Psoas muscle (tissue), 8 donors: ENCODE measurements around the gene DDX39B. TPM values are rescaled to one million over a fixed set of nuclear protein-coding genes. Genes with fewer than 3 reads are reported as not detected.

Experiments
- ATAC-seq, 4 donors: fragments of 200-7000 bp; cut with Tn5 transposase; one replicate each; pipeline ENCODE4 v1.9.1; 2020; ENCODE audit warnings: moderate library complexity in 3 of 4, mild to moderate bottlenecking in 2 of 4
- DNase-seq, 2 donors: peaks; one replicate each; pipeline ENCODE4 v3.0.0-alpha.2; 2020
- H3K27ac ChIP-seq: fragments of 200-600 bp; one replicate; pipeline ENCODE4 v1.8.0; 2022
- H3K27me3 ChIP-seq, 3 donors: fragments of 200-600 bp in 1 of 3; one replicate each; pipeline versions ENCODE4 v1.6.1 to v1.8.0; 2013 to 2022; ENCODE audit warnings: low read length in 2 of 3, mild to moderate bottlenecking in 2 of 3, moderate library complexity in 1 of 3; ENCODE audit not compliant: insufficient read depth in 3 of 3
- H3K36me3 ChIP-seq, 2 donors: fragments of 200-600 bp in 1 of 2; one replicate each; pipeline versions ENCODE4 v1.6.1 to v1.8.0; 2013 to 2022; ENCODE audit warnings: low read depth in 1 of 2, mild to moderate bottlenecking in 1 of 2, moderate library complexity in 1 of 2; ENCODE audit not compliant: insufficient read depth in 1 of 2
- H3K4me1 ChIP-seq: fragments of 200-600 bp; one replicate; pipeline ENCODE4 v1.8.0; 2022
- H3K4me3 ChIP-seq: fragments of 200-600 bp; one replicate; pipeline ENCODE4 v1.8.0; 2022; ENCODE audit warnings: mild to moderate bottlenecking
- H3K9me3 ChIP-seq: fragments of 200-600 bp; one replicate; pipeline ENCODE4 v1.8.0; 2022
- CTCF ChIP-seq: fragments of 200-600 bp; IDR thresholded peaks from one replicate; pipeline ENCODE4 v1.8.0; 2022; ENCODE audit warnings: antibody characterized with exemption
- WGBS, 3 donors: extraction: QIAGEN DNeasy Blood & Tissue Kit; methylation state at CpG; one replicate each; pipeline versions ENCODE4 v1.1.6 to v1.1.7; 2013; 5-methylcytosine and 5-hydroxymethylcytosine counted together
- intact Hi-C, 2 donors: fragments of 100-400 bp; cut with DNase I; formaldehyde crosslinking; loops; one replicate each; pipeline versions ENCODE4 v1.11.0 to v1.14.2; 2022
- polyA plus RNA-seq, 3 donors: library from polyadenylated mRNA; stranded (reverse); fragments of 200-250 nt; gene quantifications; one replicate each; pipeline ENCODE4 v1.2.3, GENCODE V29; 2013
- total RNA-seq, 4 donors: library from RNA; stranded (reverse); fragmentation: NEBNext Ultra II Directional in 2 of 4; extraction: Animal tissue kit (Norgen Biotek cat#: 25700) in 2 of 4; gene quantifications; one replicate each; pipeline versions ENCODE4 v1.2.1 to v1.2.4, GENCODE V29; 2021 to 2023
- donor health status: healthy with polysubstance abuse.
- donor health status: DM: no; HTN: no; CAD: no; lungs with moderate emphysema.
- donor health status: Bipolar disorder and iron deficiency.
- donor health status: healthy.
- donor health status: DM: yes; HTN: yes; CAD: no.
- donor health status: DM: no; HTN: no; CAD: no.
- donor health status: DM: no; HTN: no; CAD: no.
- donor health status: DM: yes; HTN: yes; CAD: no.

The DDX39B gene
- total and polyA plus RNA-seq, 7 donors: 128 to 186 (median 148) TPM

DNA sequence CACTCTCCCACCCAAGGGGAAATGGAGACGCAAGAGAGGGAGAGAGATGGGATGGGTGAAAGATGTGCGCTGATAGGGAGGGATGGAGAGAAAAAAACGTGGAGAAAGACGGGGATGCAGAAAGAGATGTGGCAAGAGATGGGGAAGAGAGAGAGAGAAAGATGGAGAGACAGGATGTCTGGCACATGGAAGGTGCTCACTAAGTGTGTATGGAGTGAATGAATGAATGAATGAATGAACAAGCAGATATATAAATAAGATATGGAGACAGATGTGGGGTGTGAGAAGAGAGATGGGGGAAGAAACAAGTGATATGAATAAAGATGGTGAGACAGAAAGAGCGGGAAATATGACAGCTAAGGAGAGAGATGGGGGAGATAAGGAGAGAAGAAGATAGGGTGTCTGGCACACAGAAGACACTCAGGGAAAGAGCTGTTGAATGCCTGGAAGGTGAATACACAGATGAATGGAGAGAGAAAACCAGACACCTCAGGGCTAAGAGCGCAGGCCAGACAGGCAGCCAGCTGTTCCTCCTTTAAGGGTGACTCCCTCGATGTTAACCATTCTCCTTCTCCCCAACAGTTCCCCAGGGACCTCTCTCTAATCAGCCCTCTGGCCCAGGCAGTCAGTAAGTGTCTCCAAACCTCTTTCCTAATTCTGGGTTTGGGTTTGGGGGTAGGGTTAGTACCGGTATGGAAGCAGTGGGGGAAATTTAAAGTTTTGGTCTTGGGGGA, 34.3 kb upstream of the DDX39B start:
- Histone ChIP-seq H3K4me3 (peak overlapping the region; percentile 54), H3K9me3 (no peaks in the 10 kb centered on the region), H3K4me1 (no peaks in the 10 kb centered on the region), H3K36me3 (no peaks in the 10 kb centered on the region), H3K27ac (no peak overlapping the region), H3K27me3 (no peaks in the 10 kb centered on the region)
- 61 to 72% (median 65%) methylated on average over 8 of the region's 8 CpGs for WGBS, 3 donors
- ATAC-seq (no peak), DNase-seq (peak in 1 of 2 donors; percentile 10)
- intact Hi-C loops: no loop called here
- no peak for TF ChIP-seq CTCF

GRCh38 chr6:31575335-31575901, 33.6 kb upstream of the DDX39B start, which contains the start of gene TNF:
TNF (plus strand) TSS chr6:31575565; CDS start chr6:31575742, 177 bp downstream.
- H3K9me3 ChIP-seq: no peaks in the 10 kb centered on the region
- no peak within 1 kb of the TSS for H3K27ac ChIP-seq
- TF ChIP-seq CTCF: no peak
- no peaks in the 10 kb centered on the region for H3K36me3 ChIP-seq
- intact Hi-C loops: no loop called here
- H3K4me1 ChIP-seq: no peaks in the 10 kb centered on the region
- no peaks in the 10 kb centered on the region for H3K27me3 ChIP-seq
- ATAC-seq (peak in 2 of 4 donors; percentile 33 to 48), DNase-seq (peak; percentile 56 to 71)
- peak within 1 kb of the TSS; percentile 54 for H3K4me3 ChIP-seq
- WGBS, 3 donors: 49 to 54% (median 50%) methylated on average over 18 to 19 of the region's 19 CpGs

DNA sequence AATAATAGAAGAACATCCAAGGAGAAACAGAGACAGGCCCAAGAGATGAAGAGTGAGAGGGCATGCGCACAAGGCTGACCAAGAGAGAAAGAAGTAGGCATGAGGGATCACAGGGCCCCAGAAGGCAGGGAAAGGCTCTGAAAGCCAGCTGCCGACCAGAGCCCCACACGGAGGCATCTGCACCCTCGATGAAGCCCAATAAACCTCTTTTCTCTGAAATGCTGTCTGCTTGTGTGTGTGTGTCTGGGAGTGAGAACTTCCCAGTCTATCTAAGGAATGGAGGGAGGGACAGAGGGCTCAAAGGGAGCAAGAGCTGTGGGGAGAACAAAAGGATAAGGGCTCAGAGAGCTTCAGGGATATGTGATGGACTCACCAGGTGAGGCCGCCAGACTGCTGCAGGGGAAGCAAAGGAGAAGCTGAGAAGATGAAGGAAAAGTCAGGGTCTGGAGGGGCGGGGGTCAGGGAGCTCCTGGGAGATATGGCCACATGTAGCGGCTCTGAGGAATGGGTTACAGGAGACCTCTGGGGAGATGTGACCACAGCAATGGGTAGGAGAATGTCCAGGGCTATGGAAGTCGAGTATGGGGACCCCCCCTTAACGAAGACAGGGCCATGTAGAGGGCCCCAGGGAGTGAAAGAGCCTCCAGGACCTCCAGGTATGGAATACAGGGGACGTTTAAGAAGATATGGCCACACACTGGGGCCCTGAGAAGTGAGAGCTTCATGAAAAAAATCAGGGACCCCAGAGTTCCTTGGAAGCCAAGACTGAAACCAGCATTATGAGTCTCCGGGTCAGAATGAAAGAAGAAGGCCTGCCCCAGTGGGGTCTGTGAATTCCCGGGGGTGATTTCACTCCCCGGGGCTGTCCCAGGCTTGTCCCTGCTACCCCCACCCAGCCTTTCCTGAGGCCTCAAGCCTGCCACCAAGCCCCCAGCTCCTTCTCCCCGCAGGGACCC, 32.6 kb upstream of the DDX39B start:
- intact Hi-C loops: no loop called here
- H3K4me1 ChIP-seq: no peaks in the 10 kb centered on the region
- H3K27me3 ChIP-seq: no peaks in the 10 kb centered on the region
- 74 to 86% (median 80%) methylated on average over 14 of the region's 14 CpGs for WGBS, 3 donors
- no peak overlapping the region for H3K4me3 ChIP-seq
- TF ChIP-seq CTCF: no peak
- no peaks in the 10 kb centered on the region for H3K36me3 ChIP-seq
- no peaks in the 10 kb centered on the region for H3K9me3 ChIP-seq
- no peak overlapping the region for H3K27ac ChIP-seq
- DNase-seq: no peak
- ATAC-seq: no peak

DNA sequence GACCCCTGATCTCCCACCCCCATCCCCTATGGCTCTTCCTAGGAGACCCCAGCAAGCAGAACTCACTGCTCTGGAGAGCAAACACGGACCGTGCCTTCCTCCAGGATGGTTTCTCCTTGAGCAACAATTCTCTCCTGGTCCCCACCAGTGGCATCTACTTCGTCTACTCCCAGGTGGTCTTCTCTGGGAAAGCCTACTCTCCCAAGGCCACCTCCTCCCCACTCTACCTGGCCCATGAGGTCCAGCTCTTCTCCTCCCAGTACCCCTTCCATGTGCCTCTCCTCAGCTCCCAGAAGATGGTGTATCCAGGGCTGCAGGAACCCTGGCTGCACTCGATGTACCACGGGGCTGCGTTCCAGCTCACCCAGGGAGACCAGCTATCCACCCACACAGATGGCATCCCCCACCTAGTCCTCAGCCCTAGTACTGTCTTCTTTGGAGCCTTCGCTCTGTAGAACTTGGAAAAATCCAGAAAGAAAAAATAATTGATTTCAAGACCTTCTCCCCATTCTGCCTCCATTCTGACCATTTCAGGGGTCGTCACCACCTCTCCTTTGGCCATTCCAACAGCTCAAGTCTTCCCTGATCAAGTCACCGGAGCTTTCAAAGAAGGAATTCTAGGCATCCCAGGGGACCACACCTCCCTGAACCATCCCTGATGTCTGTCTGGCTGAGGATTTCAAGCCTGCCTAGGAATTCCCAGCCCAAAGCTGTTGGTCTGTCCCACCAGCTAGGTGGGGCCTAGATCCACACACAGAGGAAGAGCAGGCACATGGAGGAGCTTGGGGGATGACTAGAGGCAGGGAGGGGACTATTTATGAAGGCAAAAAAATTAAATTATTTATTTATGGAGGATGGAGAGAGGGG, 31.7 kb upstream of the DDX39B start:
- Histone ChIP-seq H3K27me3 (no peaks in the 10 kb centered on the region), H3K4me3 (no peak overlapping the region), H3K36me3 (no peaks in the 10 kb centered on the region), H3K9me3 (no peaks in the 10 kb centered on the region), H3K4me1 (no peaks in the 10 kb centered on the region), H3K27ac (no peak overlapping the region)
- DNase-seq (no peak), ATAC-seq (no peak)
- intact Hi-C loops: no loop called here
- WGBS, 3 donors: 84 to 86% (median 84%) methylated on average over 9 of the region's 9 CpGs
- TF ChIP-seq CTCF: no peak
